ENCODE data around the gene OR2Y1. TPM values are rescaled to one million over a fixed set of nuclear protein-coding genes. Genes with fewer than 3 reads are reported as not detected.
A peak's percentile ranks its signal among the peaks of the same experiment; 100 is the strongest.
"Not testable (repeated sequence)": the region's sequence is repeated elsewhere in the genome, so short reads cannot be mapped to it uniquely, and the experiment has no call there.

The OR2Y1 gene
- total RNA-seq, 2 experiments from 2014 or later, result not detected

GRCh38 chr5:180724944-180725343 lies 14.9 kb downstream of the OR2Y1 start:
- H3K9me3 Mint-ChIP-seq (ENCODE audit: insufficient read depth), result no peaks in the 10 kb centered on the region
- H3K27me3 Mint-ChIP-seq (ENCODE audit: low read depth), result peaks cover 11% of the 10 kb centered on the region
- ATAC-seq, result no peak
- no peak overlapping the region for H3K4me3 Mint-ChIP-seq
- DNase-seq, result no peak
- ChIA-PET CTCF (interaction anchor here (1.0 kb wide), 1 partner anchor 55 kb away, joined by 3 read pairs; no protein-coding TSS in a partner anchor), POLR2A (no interaction called here)
- no peak overlapping the region for H3K27ac Mint-ChIP-seq
- H3K4me1 Mint-ChIP-seq (ENCODE audit: low read depth), result peaks cover 18% of the 10 kb centered on the region
- H3K36me3 Mint-ChIP-seq (ENCODE audit: low read depth), result no peaks in the 10 kb centered on the region

- Mint-ChIP-seq H3K4me3 (no peak overlapping the region), H3K4me1 (ENCODE audit: low read depth) (peaks cover 20% of the 10 kb centered on the region), H3K27ac (no peak overlapping the region), H3K27me3 (ENCODE audit: low read depth) (peaks cover 8% of the 10 kb centered on the region), H3K9me3 (ENCODE audit: insufficient read depth) (no peaks in the 10 kb centered on the region), H3K36me3 (ENCODE audit: low read depth) (no peaks in the 10 kb centered on the region)
- ChIA-PET POLR2A (no interaction called here), CTCF (no interaction called here)
- ATAC-seq, result no peak
- DNase-seq, result no peak
Measured at GRCh38 chr5:180723936-180724335, 15.9 kb downstream of the OR2Y1 start.

- no peak for ATAC-seq
Measured at GRCh38 chr5:180720486-180720885, 19.4 kb downstream of the OR2Y1 start.

GRCh38 chr5:180719781-180720180 lies 20.1 kb downstream of the OR2Y1 start:
- H3K9me3 Mint-ChIP-seq (ENCODE audit: insufficient read depth), result no peaks in the 10 kb centered on the region
- peaks cover 32% of the 10 kb centered on the region for H3K4me1 Mint-ChIP-seq (ENCODE audit: low read depth)
- DNase-seq (no peak), ATAC-seq (no peak)
- peaks cover 3% of the 10 kb centered on the region for H3K27me3 Mint-ChIP-seq (ENCODE audit: low read depth)
- H3K27ac Mint-ChIP-seq, result no peak overlapping the region
- ChIA-PET POLR2A (no interaction called here), CTCF (interaction anchor here (1.1 to 2.8 kb wide), 11 partner anchors 9 to 391 kb away, joined by 3 to 19 read pairs (median 6); no protein-coding TSS in a partner anchor)
- no peaks in the 10 kb centered on the region for H3K36me3 Mint-ChIP-seq (ENCODE audit: low read depth)
- H3K4me3 Mint-ChIP-seq, result no peak overlapping the region

More at GRCh38 chr5:180720486-180720885, 19.4 kb downstream of the OR2Y1 start:
- peak; percentile 53 for DNase-seq
- H3K9me3 Mint-ChIP-seq (ENCODE audit: insufficient read depth), result no peaks in the 10 kb centered on the region
- ChIA-PET POLR2A (no interaction called here), CTCF (interaction anchor here (0.9 to 1.0 kb wide), 2 partner anchors 32 to 47 kb away, joined by 3 read pairs; no protein-coding TSS in a partner anchor)
- H3K4me1 Mint-ChIP-seq (ENCODE audit: low read depth), result peaks cover 35% of the 10 kb centered on the region
- peaks cover 3% of the 10 kb centered on the region for H3K27me3 Mint-ChIP-seq (ENCODE audit: low read depth)
- H3K27ac Mint-ChIP-seq, result no peak overlapping the region
- no peak overlapping the region for H3K4me3 Mint-ChIP-seq
- H3K36me3 Mint-ChIP-seq (ENCODE audit: low read depth), result no peaks in the 10 kb centered on the region

GRCh38 chr5:180718810-180719453 lies 20.9 kb downstream of the OR2Y1 start:
- ChIA-PET CTCF (interaction anchor here (0.6 to 2.8 kb wide), 38 partner anchors 10 to 449 kb away, joined by 3 to 19 read pairs (median 5); no protein-coding TSS in a partner anchor), POLR2A (interaction anchor here (1.3 kb wide), 1 partner anchor 35 kb away, joined by 3 read pairs; no protein-coding TSS in a partner anchor)
- H3K4me1 Mint-ChIP-seq (ENCODE audit: low read depth), result peaks cover 25% of the 10 kb centered on the region
- H3K36me3 Mint-ChIP-seq (ENCODE audit: low read depth), result no peaks in the 10 kb centered on the region
- H3K9me3 Mint-ChIP-seq (ENCODE audit: insufficient read depth), result no peaks in the 10 kb centered on the region
- no peak overlapping the region for H3K4me3 Mint-ChIP-seq
- DNase-seq (peak; percentile 72), ATAC-seq (peak; percentile 27)
- no peak overlapping the region for H3K27ac Mint-ChIP-seq
- peaks cover 3% of the 10 kb centered on the region for H3K27me3 Mint-ChIP-seq (ENCODE audit: low read depth)

- DNase-seq, result no peak
- Mint-ChIP-seq H3K36me3 (ENCODE audit: low read depth) (no peaks in the 10 kb centered on the region), H3K27ac (no peak overlapping the region), H3K27me3 (ENCODE audit: low read depth) (peaks cover 3% of the 10 kb centered on the region), H3K4me1 (ENCODE audit: low read depth) (peaks cover 20% of the 10 kb centered on the region), H3K9me3 (ENCODE audit: insufficient read depth) (no peaks in the 10 kb centered on the region), H3K4me3 (no peak overlapping the region)
- ChIA-PET CTCF (interaction anchor here (0.8 to 2.8 kb wide), 30 partner anchors 9 to 450 kb away, joined by 3 to 19 read pairs (median 6); no protein-coding TSS in a partner anchor), POLR2A (interaction anchor here (1.3 kb wide), 1 partner anchor 34 kb away, joined by 3 read pairs; no protein-coding TSS in a partner anchor)
- no peak for ATAC-seq
Measured at GRCh38 chr5:180717989-180718388, 21.9 kb downstream of the OR2Y1 start.

- no peak overlapping the region for H3K27ac Mint-ChIP-seq
- DNase-seq, result no peak
- H3K4me1 Mint-ChIP-seq (ENCODE audit: low read depth), result no peaks in the 10 kb centered on the region
- no peaks in the 10 kb centered on the region for H3K9me3 Mint-ChIP-seq (ENCODE audit: insufficient read depth)
- peaks cover 4% of the 10 kb centered on the region for H3K27me3 Mint-ChIP-seq (ENCODE audit: low read depth)
- no peaks in the 10 kb centered on the region for H3K36me3 Mint-ChIP-seq (ENCODE audit: low read depth)
- POLR2A ChIA-PET, result no interaction called here
- CTCF ChIA-PET, result interaction anchor here (1.0 kb wide), 2 partner anchors 14 to 34 kb away, joined by 3 to 7 read pairs; no protein-coding TSS in a partner anchor
- no peak for ATAC-seq
- H3K4me3 Mint-ChIP-seq, result no peak overlapping the region
Measured at GRCh38 chr5:180704362-180704761, 35.5 kb downstream of the OR2Y1 start.

- POLR2A ChIA-PET, result no interaction called here
- DNase-seq (no peak), ATAC-seq (no peak)
- Mint-ChIP-seq H3K9me3 (ENCODE audit: insufficient read depth) (no peaks in the 10 kb centered on the region), H3K27ac (no peak overlapping the region), H3K4me3 (no peak overlapping the region), H3K36me3 (ENCODE audit: low read depth) (no peaks in the 10 kb centered on the region), H3K27me3 (ENCODE audit: low read depth) (peaks cover 4% of the 10 kb centered on the region), H3K4me1 (ENCODE audit: low read depth) (no peaks in the 10 kb centered on the region)
- CTCF ChIA-PET, result interaction anchor here (0.6 to 1.0 kb wide), 2 partner anchors 14 to 61 kb away, joined by 3 to 7 read pairs; no protein-coding TSS in a partner anchor
Measured at GRCh38 chr5:180703912-180704311, 35.9 kb downstream of the OR2Y1 start.

- H3K27me3 Mint-ChIP-seq (ENCODE audit: low read depth); DNase-seq; POLR2A ChIA-PET; H3K27ac Mint-ChIP-seq; H3K4me3 Mint-ChIP-seq; ATAC-seq; H3K9me3 Mint-ChIP-seq (ENCODE audit: insufficient read depth); H3K4me1 Mint-ChIP-seq (ENCODE audit: low read depth); H3K36me3 Mint-ChIP-seq (ENCODE audit: low read depth): not testable (repeated sequence)
- CTCF ChIA-PET, result interaction anchor here (0.6 to 3.2 kb wide), 3 partner anchors 15 to 61 kb away, joined by 3 to 14 read pairs (median 7); no protein-coding TSS in a partner anchor
Measured at GRCh38 chr5:180703371-180703770, 36.5 kb downstream of the OR2Y1 start.

- POLR2A ChIA-PET; H3K36me3 Mint-ChIP-seq (ENCODE audit: low read depth); H3K9me3 Mint-ChIP-seq (ENCODE audit: insufficient read depth); H3K27me3 Mint-ChIP-seq (ENCODE audit: low read depth); H3K4me3 Mint-ChIP-seq; H3K4me1 Mint-ChIP-seq (ENCODE audit: low read depth); H3K27ac Mint-ChIP-seq; ATAC-seq; DNase-seq: not testable (repeated sequence)
- CTCF ChIA-PET, result interaction anchor here (3.2 kb wide), 1 partner anchor 18 kb away, joined by 14 read pairs; no protein-coding TSS in a partner anchor
Measured at GRCh38 chr5:180700440-180700839, 39.4 kb downstream of the OR2Y1 start.

- no peak overlapping the region for H3K4me3 Mint-ChIP-seq
Measured at GRCh38 chr5:180699042-180699441, 40.8 kb downstream of the OR2Y1 start.

GRCh38 chr5:180696116-180696515 lies 43.7 kb downstream of the OR2Y1 start:
- Mint-ChIP-seq H3K4me1 (ENCODE audit: low read depth) (no peaks in the 10 kb centered on the region), H3K27ac (no peak overlapping the region), H3K9me3 (ENCODE audit: insufficient read depth) (no peaks in the 10 kb centered on the region), H3K4me3 (no peak overlapping the region), H3K27me3 (ENCODE audit: low read depth) (peaks cover 11% of the 10 kb centered on the region), H3K36me3 (ENCODE audit: low read depth) (no peaks in the 10 kb centered on the region)
- ATAC-seq (no peak), DNase-seq (no peak)
- CTCF ChIA-PET, result no interaction called here
- POLR2A ChIA-PET, result no interaction called here

More at GRCh38 chr5:180699042-180699441, 40.8 kb downstream of the OR2Y1 start:
- ChIA-PET POLR2A (no interaction called here), CTCF (no interaction called here)
- ATAC-seq (no peak), DNase-seq (no peak)
- Mint-ChIP-seq H3K36me3 (ENCODE audit: low read depth) (no peaks in the 10 kb centered on the region), H3K4me1 (ENCODE audit: low read depth) (no peaks in the 10 kb centered on the region), H3K27ac (no peak overlapping the region), H3K9me3 (ENCODE audit: insufficient read depth) (no peaks in the 10 kb centered on the region), H3K27me3 (ENCODE audit: low read depth) (peaks cover 9% of the 10 kb centered on the region)

Data from activated CD8-positive, alpha-beta T cell treated with anti-CD3 and anti-CD28 coated beads, Interleukin-2, amount 10 ng/mL, durations not matched to agents 7 days and 5 days (primary cell).